HepG2 (cell line): ENCODE data around the gene MAN1B1. TPM values are rescaled to one million over a fixed set of nuclear protein-coding genes. Genes with fewer than 3 reads are reported as not detected.
A peak's percentile ranks its signal among the peaks of the same experiment; 100 is the strongest.

Experiments used
- CENPX ChIP-seq: sonication (generic); formaldehyde crosslinking; IDR thresholded peaks from 2 replicates; pipeline ENCODE4 v1.9.0; 2021; ENCODE audit warnings: mild to moderate bottlenecking, missing genetic modification reagents, moderate library complexity
- EED ChIP-seq: sonication (generic); formaldehyde crosslinking; IDR thresholded peaks from 2 replicates; pipeline ENCODE4 v1.5.0; 2020; ENCODE audit warnings: mild to moderate bottlenecking, missing genetic modification reagents
- FLYWCH1 ChIP-seq: sonication (generic); formaldehyde crosslinking; IDR thresholded peaks from 2 replicates; pipeline ENCODE4 v1.8.1; 2023; ENCODE audit warnings: mild to moderate bottlenecking, missing genetic modification reagents
- HHEX ChIP-seq: IDR thresholded peaks from 2 replicates; pipeline ENCODE4 v1.6.1; 2016; ENCODE audit warnings: control low read depth
- HOXD1 ChIP-seq: sonication (generic); formaldehyde crosslinking; IDR thresholded peaks from 2 replicates; pipeline ENCODE4 v1.5.0; 2020; ENCODE audit warnings: missing genetic modification reagents
- POLR2G ChIP-seq: fragments of 200-400 bp; formaldehyde crosslinking; IDR thresholded peaks from 2 replicates; pipeline ENCODE4 v1.6.1; 2018; ENCODE audit warnings: mild to moderate bottlenecking, low read depth, low read length, moderate library complexity
- PTBP1 ChIP-seq: fragments of 200-400 bp; formaldehyde crosslinking; IDR thresholded peaks from 2 replicates; pipeline ENCODE4 v1.6.1; 2018; ENCODE audit warnings: low read length, low read depth; ENCODE audit not compliant: poor library complexity, severe bottlenecking
- SMAD9 ChIP-seq: sonication (generic); formaldehyde crosslinking; IDR thresholded peaks from 2 replicates; pipeline ENCODE4 v1.5.1; 2020; ENCODE audit warnings: mild to moderate bottlenecking, missing genetic modification reagents
- ZNF3 ChIP-seq: IDR thresholded peaks from 2 replicates; pipeline ENCODE4 v1.7.0; 2017; ENCODE audit warnings: inconsistent platforms
- polyA plus RNA-seq, 8 experiments: library from polyadenylated mRNA; depleted of rRNA in 3 of 8; stranded (reverse) in 7 of 8; unstranded in 1 of 8; fragments of >200 nt; fragmentation: Illumina TruSeq in 4 of 8; extraction: Trizol in 4 of 8; gene quantifications; 2 replicates each; pipeline versions ENCODE4 v1.2.1 to v1.2.3, GENCODE V29; 2011 to 2016; ENCODE audit warnings: low read depth in 4 of 8, missing spikeins in 1 of 8, mixed read lengths in 1 of 8; ENCODE audit not compliant: insufficient read depth in 1 of 8
- total RNA-seq, 5 experiments: library from RNA; depleted of rRNA; stranded (reverse); fragments of >200 nt; fragmentation: Illumina TruSeq; extraction: Trizol; gene quantifications; 2 replicates each; pipeline ENCODE4 v1.2.3, GENCODE V29; 2016; ENCODE audit warnings: low read depth in 1 of 5
- TF ChIP-seq, protein P1 (sequence below): sonication (generic); formaldehyde crosslinking; IDR thresholded peaks from 2 replicates; pipeline ENCODE4 v1.5.0; 2020; ENCODE audit warnings: mild to moderate bottlenecking, missing genetic modification reagents
- TF ChIP-seq, protein P2 (sequence below): sonication (generic); formaldehyde crosslinking; IDR thresholded peaks from 2 replicates; pipeline ENCODE4 v1.9.0; 2022; ENCODE audit warnings: missing genetic modification reagents, mild to moderate bottlenecking, borderline replicate concordance
- TF ChIP-seq, protein P3 (sequence below), 2 experiments: sonication (generic) in 1 of 2; formaldehyde crosslinking in 1 of 2; IDR thresholded peaks; 2 replicates each; pipeline versions ENCODE4 v1.4.0 to v1.6.1; 2016 to 2020; ENCODE audit warnings: borderline replicate concordance in 1 of 2, low read depth in 1 of 2, mild to moderate bottlenecking in 1 of 2, missing genetic modification reagents in 1 of 2
- TF ChIP-seq, protein P4 (sequence below): sonication (generic); formaldehyde crosslinking; IDR thresholded peaks from 2 replicates; pipeline ENCODE4 v1.9.0; 2021; ENCODE audit warnings: mild to moderate bottlenecking, missing genetic modification reagents

Gene MAN1B1
- total and polyA plus RNA-seq, 2 of the 13 experiments (the other 11 are each of a cell fraction or from before 2014, with no cell fraction given), result 48.9 to 59.5 TPM

DNA sequence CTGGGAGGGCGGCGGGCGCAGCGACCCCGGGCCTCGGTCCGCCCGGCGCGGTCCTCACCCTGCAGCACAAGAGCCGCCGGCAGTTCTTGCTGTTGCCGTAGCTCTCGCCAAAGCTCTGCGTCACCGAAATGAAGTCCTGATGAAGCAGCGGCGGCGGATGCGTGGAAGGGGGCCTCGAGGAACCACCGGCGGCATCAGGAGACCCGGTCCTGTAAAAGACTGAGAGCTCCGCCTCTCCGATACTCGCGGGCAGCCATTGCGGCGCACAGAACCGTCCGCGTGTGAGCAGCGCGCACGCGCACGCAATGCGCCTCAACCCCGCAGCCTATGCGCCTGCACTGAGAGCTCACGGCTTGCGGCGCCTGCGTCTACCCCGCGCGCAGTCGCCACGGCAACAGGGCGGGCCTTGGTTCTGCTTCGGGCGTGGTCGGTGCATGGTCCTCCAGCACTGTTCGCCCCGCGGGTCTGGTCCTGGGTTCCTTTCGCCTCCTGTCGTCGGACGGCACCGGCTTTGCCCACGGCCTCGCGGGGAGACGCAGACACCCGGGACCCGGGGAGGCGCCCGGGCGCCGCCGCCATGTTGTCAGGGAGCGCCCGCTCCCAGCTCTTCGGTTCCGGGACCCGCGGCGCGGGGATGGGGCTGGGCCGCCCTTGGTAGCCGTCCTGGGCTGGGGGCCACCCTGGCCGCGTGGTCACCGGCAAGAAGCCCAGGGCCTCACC, 42.8 kb downstream of the MAN1B1 start (continued):
- no peak for TF ChIP-seq CENPX (CRISPR knock-in tag)
- TF ChIP-seq ZNF3 (CRISPR knock-in tag), result 0 out of 2 replicates have a peak, but pooled peaks have one; percentile 45
- TF ChIP-seq PTBP1, result no peak
- TF ChIP-seq HHEX, result no peak
- 0 out of 2 replicates have a peak, but pooled peaks have one; percentile 76 for TF ChIP-seq HOXD1 (CRISPR knock-in tag)
- no peak for TF ChIP-seq FLYWCH1 (CRISPR knock-in tag)
- TF ChIP-seq, protein P1, sequence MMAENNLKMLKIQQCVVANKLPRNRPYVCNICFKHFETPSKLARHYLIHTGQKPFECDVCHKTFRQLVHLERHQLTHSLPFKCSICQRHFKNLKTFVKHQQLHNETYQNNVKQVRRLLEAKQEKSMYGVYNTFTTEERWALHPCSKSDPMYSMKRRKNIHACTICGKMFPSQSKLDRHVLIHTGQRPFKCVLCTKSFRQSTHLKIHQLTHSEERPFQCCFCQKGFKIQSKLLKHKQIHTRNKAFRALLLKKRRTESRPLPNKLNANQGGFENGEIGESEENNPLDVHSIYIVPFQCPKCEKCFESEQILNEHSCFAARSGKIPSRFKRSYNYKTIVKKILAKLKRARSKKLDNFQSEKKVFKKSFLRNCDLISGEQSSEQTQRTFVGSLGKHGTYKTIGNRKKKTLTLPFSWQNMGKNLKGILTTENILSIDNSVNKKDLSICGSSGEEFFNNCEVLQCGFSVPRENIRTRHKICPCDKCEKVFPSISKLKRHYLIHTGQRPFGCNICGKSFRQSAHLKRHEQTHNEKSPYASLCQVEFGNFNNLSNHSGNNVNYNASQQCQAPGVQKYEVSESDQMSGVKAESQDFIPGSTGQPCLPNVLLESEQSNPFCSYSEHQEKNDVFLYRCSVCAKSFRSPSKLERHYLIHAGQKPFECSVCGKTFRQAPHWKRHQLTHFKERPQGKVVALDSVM (CRISPR knock-in tag), result no peak
- TF ChIP-seq SMAD9, result 0 out of 2 replicates have a peak, but pooled peaks have one; percentile 67
- TF ChIP-seq, protein P2, sequence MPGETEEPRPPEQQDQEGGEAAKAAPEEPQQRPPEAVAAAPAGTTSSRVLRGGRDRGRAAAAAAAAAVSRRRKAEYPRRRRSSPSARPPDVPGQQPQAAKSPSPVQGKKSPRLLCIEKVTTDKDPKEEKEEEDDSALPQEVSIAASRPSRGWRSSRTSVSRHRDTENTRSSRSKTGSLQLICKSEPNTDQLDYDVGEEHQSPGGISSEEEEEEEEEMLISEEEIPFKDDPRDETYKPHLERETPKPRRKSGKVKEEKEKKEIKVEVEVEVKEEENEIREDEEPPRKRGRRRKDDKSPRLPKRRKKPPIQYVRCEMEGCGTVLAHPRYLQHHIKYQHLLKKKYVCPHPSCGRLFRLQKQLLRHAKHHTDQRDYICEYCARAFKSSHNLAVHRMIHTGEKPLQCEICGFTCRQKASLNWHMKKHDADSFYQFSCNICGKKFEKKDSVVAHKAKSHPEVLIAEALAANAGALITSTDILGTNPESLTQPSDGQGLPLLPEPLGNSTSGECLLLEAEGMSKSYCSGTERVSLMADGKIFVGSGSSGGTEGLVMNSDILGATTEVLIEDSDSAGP (CRISPR knock-in tag), result peak; percentile 47; the same call in 1 of the 2 replicates
- TF ChIP-seq, protein P3, sequence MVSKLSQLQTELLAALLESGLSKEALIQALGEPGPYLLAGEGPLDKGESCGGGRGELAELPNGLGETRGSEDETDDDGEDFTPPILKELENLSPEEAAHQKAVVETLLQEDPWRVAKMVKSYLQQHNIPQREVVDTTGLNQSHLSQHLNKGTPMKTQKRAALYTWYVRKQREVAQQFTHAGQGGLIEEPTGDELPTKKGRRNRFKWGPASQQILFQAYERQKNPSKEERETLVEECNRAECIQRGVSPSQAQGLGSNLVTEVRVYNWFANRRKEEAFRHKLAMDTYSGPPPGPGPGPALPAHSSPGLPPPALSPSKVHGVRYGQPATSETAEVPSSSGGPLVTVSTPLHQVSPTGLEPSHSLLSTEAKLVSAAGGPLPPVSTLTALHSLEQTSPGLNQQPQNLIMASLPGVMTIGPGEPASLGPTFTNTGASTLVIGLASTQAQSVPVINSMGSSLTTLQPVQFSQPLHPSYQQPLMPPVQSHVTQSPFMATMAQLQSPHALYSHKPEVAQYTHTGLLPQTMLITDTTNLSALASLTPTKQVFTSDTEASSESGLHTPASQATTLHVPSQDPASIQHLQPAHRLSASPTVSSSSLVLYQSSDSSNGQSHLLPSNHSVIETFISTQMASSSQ (IDR thresholded peaks at IDR 0.05; ENCODE audit: low read depth), result no peak
- TF ChIP-seq, protein P3 (CRISPR knock-in tag; IDR thresholded peaks at IDR 0.05; ENCODE audit: borderline replicate concordance), result peak; percentile 50; the same call in 1 of the 2 replicates
- no peak for TF ChIP-seq EED (CRISPR knock-in tag)
- peak; percentile 86 for TF ChIP-seq POLR2G
- TF ChIP-seq, protein P4, sequence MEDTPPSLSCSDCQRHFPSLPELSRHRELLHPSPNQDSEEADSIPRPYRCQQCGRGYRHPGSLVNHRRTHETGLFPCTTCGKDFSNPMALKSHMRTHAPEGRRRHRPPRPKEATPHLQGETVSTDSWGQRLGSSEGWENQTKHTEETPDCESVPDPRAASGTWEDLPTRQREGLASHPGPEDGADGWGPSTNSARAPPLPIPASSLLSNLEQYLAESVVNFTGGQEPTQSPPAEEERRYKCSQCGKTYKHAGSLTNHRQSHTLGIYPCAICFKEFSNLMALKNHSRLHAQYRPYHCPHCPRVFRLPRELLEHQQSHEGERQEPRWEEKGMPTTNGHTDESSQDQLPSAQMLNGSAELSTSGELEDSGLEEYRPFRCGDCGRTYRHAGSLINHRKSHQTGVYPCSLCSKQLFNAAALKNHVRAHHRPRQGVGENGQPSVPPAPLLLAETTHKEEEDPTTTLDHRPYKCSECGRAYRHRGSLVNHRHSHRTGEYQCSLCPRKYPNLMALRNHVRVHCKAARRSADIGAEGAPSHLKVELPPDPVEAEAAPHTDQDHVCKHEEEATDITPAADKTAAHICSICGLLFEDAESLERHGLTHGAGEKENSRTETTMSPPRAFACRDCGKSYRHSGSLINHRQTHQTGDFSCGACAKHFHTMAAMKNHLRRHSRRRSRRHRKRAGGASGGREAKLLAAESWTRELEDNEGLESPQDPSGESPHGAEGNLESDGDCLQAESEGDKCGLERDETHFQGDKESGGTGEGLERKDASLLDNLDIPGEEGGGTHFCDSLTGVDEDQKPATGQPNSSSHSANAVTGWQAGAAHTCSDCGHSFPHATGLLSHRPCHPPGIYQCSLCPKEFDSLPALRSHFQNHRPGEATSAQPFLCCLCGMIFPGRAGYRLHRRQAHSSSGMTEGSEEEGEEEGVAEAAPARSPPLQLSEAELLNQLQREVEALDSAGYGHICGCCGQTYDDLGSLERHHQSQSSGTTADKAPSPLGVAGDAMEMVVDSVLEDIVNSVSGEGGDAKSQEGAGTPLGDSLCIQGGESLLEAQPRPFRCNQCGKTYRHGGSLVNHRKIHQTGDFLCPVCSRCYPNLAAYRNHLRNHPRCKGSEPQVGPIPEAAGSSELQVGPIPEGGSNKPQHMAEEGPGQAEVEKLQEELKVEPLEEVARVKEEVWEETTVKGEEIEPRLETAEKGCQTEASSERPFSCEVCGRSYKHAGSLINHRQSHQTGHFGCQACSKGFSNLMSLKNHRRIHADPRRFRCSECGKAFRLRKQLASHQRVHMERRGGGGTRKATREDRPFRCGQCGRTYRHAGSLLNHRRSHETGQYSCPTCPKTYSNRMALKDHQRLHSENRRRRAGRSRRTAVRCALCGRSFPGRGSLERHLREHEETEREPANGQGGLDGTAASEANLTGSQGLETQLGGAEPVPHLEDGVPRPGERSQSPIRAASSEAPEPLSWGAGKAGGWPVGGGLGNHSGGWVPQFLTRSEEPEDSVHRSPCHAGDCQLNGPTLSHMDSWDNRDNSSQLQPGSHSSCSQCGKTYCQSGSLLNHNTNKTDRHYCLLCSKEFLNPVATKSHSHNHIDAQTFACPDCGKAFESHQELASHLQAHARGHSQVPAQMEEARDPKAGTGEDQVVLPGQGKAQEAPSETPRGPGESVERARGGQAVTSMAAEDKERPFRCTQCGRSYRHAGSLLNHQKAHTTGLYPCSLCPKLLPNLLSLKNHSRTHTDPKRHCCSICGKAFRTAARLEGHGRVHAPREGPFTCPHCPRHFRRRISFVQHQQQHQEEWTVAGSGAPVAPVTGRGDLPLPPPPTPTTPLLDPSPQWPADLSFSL (CRISPR knock-in tag), result no peak
